Endothelial cell (in vitro differentiated cells): ENCODE results near the gene SLC66A3. TPM values are rescaled to one million over a fixed set of nuclear protein-coding genes. Genes with fewer than 3 reads are reported as not detected.
"Not testable (repeated sequence)": the region's sequence is repeated elsewhere in the genome, so short reads cannot be mapped to it uniquely, and the experiment has no call there.

Source experiments
- DNase-seq: peaks from one replicate; pipeline ENCODE4 v3.0.0; 2021; ENCODE audit warnings: low spot score
- H3K27ac Mint-ChIP-seq: one replicate; pipeline ENCODE4 v1.8.0; 2021; ENCODE audit warnings: mixed read lengths, inconsistent platforms; ENCODE audit not compliant: unreplicated experiment
- H3K27me3 Mint-ChIP-seq: one replicate; pipeline ENCODE4 v1.8.0; 2021; ENCODE audit warnings: mild to moderate bottlenecking, moderate library complexity, mixed read lengths, inconsistent platforms; ENCODE audit not compliant: unreplicated experiment
- H3K36me3 Mint-ChIP-seq: one replicate; pipeline ENCODE4 v1.8.0; 2021; ENCODE audit warnings: mild to moderate bottlenecking, low read depth, mixed read lengths, inconsistent platforms; ENCODE audit not compliant: unreplicated experiment
- H3K4me1 Mint-ChIP-seq: one replicate; pipeline ENCODE4 v1.8.0; 2021; ENCODE audit warnings: mild to moderate bottlenecking, mixed read lengths, inconsistent platforms; ENCODE audit not compliant: unreplicated experiment
- H3K4me3 Mint-ChIP-seq: one replicate; pipeline ENCODE4 v1.8.0; 2021; ENCODE audit warnings: mild to moderate bottlenecking, mixed read lengths, inconsistent platforms; ENCODE audit not compliant: unreplicated experiment
- H3K9me3 Mint-ChIP-seq: one replicate; pipeline ENCODE4 v1.8.0; 2021; ENCODE audit warnings: mixed read lengths, inconsistent platforms; ENCODE audit not compliant: unreplicated experiment
- total RNA-seq: library from RNA; stranded (reverse); fragmentation: NEBNext Ultra II Directional; extraction: Animal tissue kit (Norgen Biotek cat#: 25700); gene quantifications from one replicate; pipeline ENCODE4 v1.2.1, GENCODE V29; 2021; ENCODE audit not compliant: unreplicated experiment
- TF ChIP-seq, protein P1 (sequence below): fragments of 200-600 bp; sonication (generic); IDR thresholded peaks from one replicate; pipeline ENCODE4 v1.5.0; 2021; ENCODE audit warnings: antibody characterized with exemption; ENCODE audit not compliant: unreplicated experiment

SLC66A3 gene
- total RNA-seq, 1 donor from 2014 or later: 12.1 TPM

- Mint-ChIP-seq H3K4me3 (no peak overlapping the region), H3K9me3 (no peaks in the 10 kb centered on the region), H3K36me3 (peaks cover 3% of the 10 kb centered on the region), H3K27ac (no peak overlapping the region), H3K27me3 (peaks cover 22% of the 10 kb centered on the region), H3K4me1 (peaks cover 3% of the 10 kb centered on the region)
- TF ChIP-seq, protein P1, sequence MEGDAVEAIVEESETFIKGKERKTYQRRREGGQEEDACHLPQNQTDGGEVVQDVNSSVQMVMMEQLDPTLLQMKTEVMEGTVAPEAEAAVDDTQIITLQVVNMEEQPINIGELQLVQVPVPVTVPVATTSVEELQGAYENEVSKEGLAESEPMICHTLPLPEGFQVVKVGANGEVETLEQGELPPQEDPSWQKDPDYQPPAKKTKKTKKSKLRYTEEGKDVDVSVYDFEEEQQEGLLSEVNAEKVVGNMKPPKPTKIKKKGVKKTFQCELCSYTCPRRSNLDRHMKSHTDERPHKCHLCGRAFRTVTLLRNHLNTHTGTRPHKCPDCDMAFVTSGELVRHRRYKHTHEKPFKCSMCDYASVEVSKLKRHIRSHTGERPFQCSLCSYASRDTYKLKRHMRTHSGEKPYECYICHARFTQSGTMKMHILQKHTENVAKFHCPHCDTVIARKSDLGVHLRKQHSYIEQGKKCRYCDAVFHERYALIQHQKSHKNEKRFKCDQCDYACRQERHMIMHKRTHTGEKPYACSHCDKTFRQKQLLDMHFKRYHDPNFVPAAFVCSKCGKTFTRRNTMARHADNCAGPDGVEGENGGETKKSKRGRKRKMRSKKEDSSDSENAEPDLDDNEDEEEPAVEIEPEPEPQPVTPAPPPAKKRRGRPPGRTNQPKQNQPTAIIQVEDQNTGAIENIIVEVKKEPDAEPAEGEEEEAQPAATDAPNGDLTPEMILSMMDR: no peak
- DNase-seq: no peak
These were observed 5.6 kb downstream of the SLC66A3 start for GRCh38 chr2:11160731-11161455.

GRCh38 chr2:11161747-11162146 lies 6.5 kb downstream of the SLC66A3 start:
- TF ChIP-seq, protein P1: no peak
- Mint-ChIP-seq H3K4me1 (no peaks in the 10 kb centered on the region), H3K27me3 (peaks cover 16% of the 10 kb centered on the region), H3K36me3 (no peaks in the 10 kb centered on the region), H3K4me3 (no peak overlapping the region), H3K9me3 (no peaks in the 10 kb centered on the region), H3K27ac (no peak overlapping the region)
- no peak for DNase-seq

DNA sequence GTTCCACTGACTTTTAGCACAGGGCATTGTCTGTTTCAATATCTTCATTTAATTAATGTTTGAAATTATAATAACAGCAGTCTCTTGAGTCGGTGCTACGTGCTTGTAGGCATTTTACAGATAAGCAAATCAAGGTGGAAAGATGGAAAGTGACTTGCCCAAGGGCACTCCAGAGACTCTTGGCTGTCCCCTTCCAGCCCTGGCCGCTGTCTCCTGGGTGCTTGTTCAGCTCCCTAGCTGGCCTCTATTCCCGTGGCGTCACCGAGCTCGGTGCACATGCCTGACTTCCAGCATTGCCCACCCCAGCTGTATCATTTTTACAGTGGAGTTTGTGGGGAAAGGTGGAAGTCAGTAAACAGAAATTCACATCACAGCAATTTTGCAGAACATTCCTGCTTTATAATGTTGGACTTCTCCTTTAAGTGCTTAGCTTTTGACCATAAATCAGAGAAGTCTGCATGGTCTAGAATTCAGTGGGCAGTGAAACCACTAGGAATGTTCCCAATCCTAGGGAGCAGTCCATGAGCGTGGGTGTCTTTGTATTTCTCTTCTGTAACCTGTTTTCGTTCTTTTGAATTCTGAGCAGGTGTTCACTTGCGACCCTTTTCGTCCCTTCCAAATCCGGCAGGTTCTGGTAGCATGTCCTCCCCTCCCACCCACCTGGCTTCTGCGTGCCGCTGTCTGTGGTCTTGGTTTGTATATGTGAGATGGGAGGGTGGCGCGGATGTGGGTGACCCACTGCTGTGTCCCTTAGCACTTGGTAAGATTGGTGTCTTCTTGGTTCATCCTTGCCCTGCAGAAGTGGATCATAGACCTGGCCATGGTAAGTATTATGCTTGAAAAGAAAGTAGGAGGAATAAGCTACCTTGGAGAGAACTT lies 8.4 kb downstream of the SLC66A3 start:
- peaks cover 13% of the 10 kb centered on the region for H3K27me3 Mint-ChIP-seq
- DNase-seq: no peak
- no peaks in the 10 kb centered on the region for H3K36me3 Mint-ChIP-seq
- no peak overlapping the region for H3K4me3 Mint-ChIP-seq
- no peak overlapping the region for H3K27ac Mint-ChIP-seq
- H3K4me1 Mint-ChIP-seq: no peaks in the 10 kb centered on the region
- TF ChIP-seq, protein P1: no peak
- no peaks in the 10 kb centered on the region for H3K9me3 Mint-ChIP-seq

- H3K4me3 Mint-ChIP-seq, H3K9me3 Mint-ChIP-seq, H3K27ac Mint-ChIP-seq, H3K4me1 Mint-ChIP-seq, DNase-seq, H3K36me3 Mint-ChIP-seq, H3K27me3 Mint-ChIP-seq: not testable (repeated sequence)
These were observed 9.8 kb downstream of the SLC66A3 start for GRCh38 chr2:11165046-11165445.

GRCh38 chr2:11166476-11166875 lies 11.2 kb downstream of the SLC66A3 start:
- peaks cover 4% of the 10 kb centered on the region for H3K27me3 Mint-ChIP-seq
- H3K9me3 Mint-ChIP-seq: no peaks in the 10 kb centered on the region
- no peak overlapping the region for H3K4me3 Mint-ChIP-seq
- DNase-seq: no peak
- no peak overlapping the region for H3K27ac Mint-ChIP-seq
- H3K4me1 Mint-ChIP-seq: peaks cover 3% of the 10 kb centered on the region
- H3K36me3 Mint-ChIP-seq: no peaks in the 10 kb centered on the region
- TF ChIP-seq, protein P1: no peak
